Right lobe of liver (tissue), 6 donors: ENCODE data around the gene EIPR1. TPM values are rescaled to one million over a fixed set of nuclear protein-coding genes. Genes with fewer than 3 reads are reported as not detected.

Experiments used
- ATAC-seq, 4 donors: fragments of 200-7000 bp; cut with Tn5 transposase; one replicate each; pipeline ENCODE4 v1.9.1; 2020; ENCODE audit warnings: mild to moderate bottlenecking in 4 of 4, moderate library complexity in 4 of 4
- DNase-seq, 3 donors: peaks; one replicate each; pipeline ENCODE4 v3.0.0-alpha.2; 2020
- H3K27ac ChIP-seq, 3 donors: fragments of 200-600 bp; one replicate each; pipeline ENCODE4 v1.8.0; 2022
- H3K27me3 ChIP-seq, 2 donors: fragments of 200-600 bp; one replicate each; pipeline ENCODE4 v1.8.0; 2022
- H3K36me3 ChIP-seq, 4 donors: fragments of 200-600 bp; sonication (generic) in 1 of 4; one replicate each; pipeline versions ENCODE4 v1.5.1 to v1.8.0; 2017 to 2022; ENCODE audit warnings: control low read depth in 1 of 4
- H3K4me1 ChIP-seq, 4 donors: fragments of 200-600 bp; sonication (generic) in 1 of 4; one replicate each; pipeline versions ENCODE4 v1.5.1 to v1.8.0; 2017 to 2022; ENCODE audit warnings: control low read depth in 1 of 4
- H3K4me3 ChIP-seq, 3 donors: fragments of 200-600 bp; one replicate each; pipeline ENCODE4 v1.8.0; 2022
- H3K9me3 ChIP-seq, 4 donors: fragments of 200-600 bp; sonication (generic) in 1 of 4; one replicate each; pipeline versions ENCODE4 v1.5.1 to v1.8.0; 2017 to 2022; ENCODE audit warnings: control low read depth in 1 of 4
- CTCF ChIP-seq, 4 donors: fragments of 200-600 bp in 3 of 4; fragments of 450-650 bp in 1 of 4; IDR thresholded peaks; one replicate each; pipeline versions ENCODE4 v1.5.1 to v1.8.0; 2016 to 2022; ENCODE audit warnings: antibody characterized with exemption in 4 of 4, mild to moderate bottlenecking in 2 of 4
- POLR2A ChIP-seq: fragments of 450-650 bp; IDR thresholded peaks from one replicate; pipeline ENCODE4 v1.6.1; 2017; ENCODE audit warnings: antibody characterized with exemption, mild to moderate bottlenecking
- WGBS: methylation state at CpG from one replicate; pipeline ENCODE4 v1.1.6; 2018; ENCODE audit warnings: low coverage, low lambda C conversion rate; ENCODE audit not compliant: insufficient coverage; ENCODE audit errors: missing lambda C conversion rate; 5-methylcytosine and 5-hydroxymethylcytosine counted together
- intact Hi-C, 2 donors: fragments of 100-400 bp; cut with DNase I; formaldehyde crosslinking; loops; one replicate each; pipeline versions ENCODE4 v1.11.2 to v1.14.1; 2022
- total RNA-seq, 6 experiments: library from RNA; depleted of rRNA in 2 of 6; stranded (reverse); fragments of >200 nt in 2 of 6; fragmentation: NEBNext Ultra II Directional in 3 of 6; extraction: Animal tissue kit (Norgen Biotek cat#: 25700) in 3 of 6; gene quantifications; one replicate each; pipeline versions ENCODE4 v1.1.0 to v1.2.4, GENCODE V29; 2016 to 2023
- donor health status: DM: no; HTN: yes; CAD: no.
- donor health status: DM: no; HTN: no; CAD: no.
- donor health status: DM: no; HTN: no; CAD: no.
- donor health status: DM: no; HTN: yes; CAD: no.
- donor health status: DM: no; HTN: yes; CAD: no.

EIPR1 gene
- total RNA-seq, 6 experiments from 2014 or later: 6.8 to 40.6 (median 11.6) TPM

DNA sequence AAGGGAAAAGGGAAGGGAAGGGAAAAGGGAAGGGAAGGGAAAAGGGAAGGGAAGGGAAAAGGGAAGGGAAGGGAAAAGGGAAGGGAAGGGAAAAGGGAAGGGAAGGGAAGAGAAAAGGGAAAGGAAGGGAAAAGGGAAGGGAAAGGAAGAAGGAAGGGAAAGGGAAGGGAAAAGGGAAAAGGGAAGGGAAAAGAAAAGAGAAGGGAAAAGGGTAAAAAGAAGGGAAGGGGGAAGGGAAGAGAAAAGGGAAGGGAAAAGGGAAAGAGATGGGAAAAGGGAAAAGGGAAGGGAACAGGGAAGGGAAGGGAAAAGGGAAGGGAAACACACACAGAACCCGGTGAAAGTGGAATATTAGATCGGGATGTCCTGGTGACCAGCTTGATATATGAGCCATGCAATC lies 40.8 kb downstream of the EIPR1 start:
- WGBS: 92% methylated on average over 2 of the region's 2 CpGs
- no peak overlapping the region for H3K27ac ChIP-seq

DNA sequence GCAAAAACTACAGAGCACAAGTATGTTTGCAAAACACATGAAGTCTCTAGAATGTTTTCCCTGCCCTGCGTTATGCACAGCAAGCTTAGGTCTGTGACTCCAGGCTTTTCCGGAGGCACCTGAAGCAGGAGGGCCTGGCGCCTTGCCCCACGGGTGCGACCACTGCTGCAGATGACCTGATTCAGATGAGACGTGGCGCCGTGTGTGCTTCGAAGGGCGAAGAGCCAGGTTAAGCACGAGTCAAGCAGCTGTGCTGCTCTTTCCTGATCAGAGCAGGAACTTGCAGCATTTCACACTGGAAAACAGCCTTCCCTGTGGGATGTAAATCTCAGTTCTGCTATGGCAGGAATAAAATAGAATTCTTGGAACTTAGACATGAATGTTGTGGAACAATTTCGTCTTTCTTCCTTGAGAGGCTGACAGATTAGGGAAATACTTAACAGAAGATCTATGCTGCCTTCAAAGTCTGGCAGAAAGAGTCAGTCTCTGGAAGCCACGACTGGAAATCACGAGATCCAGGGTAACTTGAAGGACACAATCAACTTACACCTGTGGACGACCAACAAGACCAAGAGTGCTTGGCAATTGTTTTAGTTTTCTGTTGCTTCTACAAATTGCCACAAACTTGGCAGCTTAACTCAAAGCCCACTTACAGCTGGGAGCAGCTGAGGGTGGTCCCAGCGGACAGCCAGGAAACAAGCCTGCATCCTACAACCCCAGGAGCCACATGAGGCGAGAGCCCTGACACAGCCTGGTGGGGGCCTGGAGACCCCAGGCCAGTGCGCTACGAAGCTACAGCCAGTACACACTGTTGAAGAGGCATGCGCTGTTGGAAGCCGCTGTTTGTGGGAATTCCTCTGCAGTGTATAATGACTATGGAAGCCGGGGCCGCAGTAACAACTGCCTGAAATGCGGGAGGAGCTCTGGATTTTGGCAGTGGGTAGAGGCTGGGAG lies 42.9 kb downstream of the EIPR1 start:
- no peak overlapping the region for H3K27ac ChIP-seq
- H3K4me3 ChIP-seq: no peak overlapping the region
- TF ChIP-seq POLR2A: no peak
- TF ChIP-seq CTCF (IDR thresholded peaks at IDR 0.05): no peak
- no peaks in the 10 kb centered on the region for H3K4me1 ChIP-seq
- H3K27me3 ChIP-seq: no peaks in the 10 kb centered on the region
- intact Hi-C loops: no loop called here
- DNase-seq (no peak), ATAC-seq (no peak)
- H3K36me3 ChIP-seq: peaks cover 0 to 6% (median 1%) of the 10 kb centered on the region in 4 donors
- no peaks in the 10 kb centered on the region for H3K9me3 ChIP-seq
- 92% methylated on average over 15 of the region's 24 CpGs for WGBS

More for the DNA sequence above, 40.8 kb downstream of the EIPR1 start:
- Histone ChIP-seq H3K4me1 (no peaks in the 10 kb centered on the region), H3K4me3 (no peak overlapping the region), H3K27me3 (no peaks in the 10 kb centered on the region), H3K9me3 (no peaks in the 10 kb centered on the region), H3K36me3 (peaks cover 0 to 2% (median 0%) of the 10 kb centered on the region in 4 donors)
- ATAC-seq (no peak), DNase-seq (no peak)
- intact Hi-C loops: no loop called here
- TF ChIP-seq CTCF (IDR thresholded peaks at IDR 0.05) (no peak), POLR2A (no peak)

DNA sequence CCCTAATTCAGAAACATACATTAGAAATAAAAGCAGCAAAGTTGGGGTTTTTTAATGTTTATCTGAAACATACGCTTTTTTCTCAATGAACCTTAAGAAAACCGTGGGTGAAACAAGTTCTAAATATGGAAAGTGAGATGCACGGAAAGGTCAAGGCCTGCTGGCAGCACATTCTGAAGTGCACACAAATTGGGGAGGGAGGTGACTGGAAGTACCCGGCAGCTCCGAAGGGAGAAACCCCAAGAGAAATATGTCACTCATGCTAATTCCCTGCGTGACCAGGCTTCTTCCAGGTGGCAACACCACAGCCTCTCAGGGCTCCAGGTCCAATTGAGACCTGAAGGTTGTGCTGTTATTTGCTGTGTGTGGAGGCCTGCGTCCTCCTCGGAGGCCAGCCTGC lies 45.5 kb downstream of the EIPR1 start:
- no peaks in the 10 kb centered on the region for H3K27me3 ChIP-seq
- intact Hi-C loops: no loop called here
- H3K4me1 ChIP-seq: no peaks in the 10 kb centered on the region
- WGBS: 96% methylated on average over 3 of the region's 8 CpGs
- DNase-seq: no peak
- TF ChIP-seq CTCF (IDR thresholded peaks at IDR 0.05): no peak
- no peak for TF ChIP-seq POLR2A
- peaks cover 0 to 6% (median 1%) of the 10 kb centered on the region in 4 donors for H3K36me3 ChIP-seq
- no peak overlapping the region for H3K27ac ChIP-seq
- no peak overlapping the region for H3K4me3 ChIP-seq
- no peaks in the 10 kb centered on the region for H3K9me3 ChIP-seq
- no peak for ATAC-seq

- no peak for DNase-seq
- H3K9me3 ChIP-seq: no peaks in the 10 kb centered on the region
- peaks cover 0 to 11% (median 3%) of the 10 kb centered on the region in 4 donors for H3K4me1 ChIP-seq
- H3K4me3 ChIP-seq: no peak overlapping the region
- no peak for TF ChIP-seq CTCF (IDR thresholded peaks at IDR 0.05)
- TF ChIP-seq POLR2A: no peak
- 100% methylated on average over 3 of the region's 5 CpGs for WGBS
- H3K36me3 ChIP-seq: peaks cover 0 to 6% (median 0%) of the 10 kb centered on the region in 4 donors
- ATAC-seq: no peak
- H3K27me3 ChIP-seq: no peaks in the 10 kb centered on the region
- no peak overlapping the region for H3K27ac ChIP-seq
- intact Hi-C loops: no loop called here
Measured at GRCh38 chr2:3329491-3329890, 48.1 kb downstream of the EIPR1 start.
